Measurements from ENCODE around the gene NPM1.

The NPM1 gene

DNA sequence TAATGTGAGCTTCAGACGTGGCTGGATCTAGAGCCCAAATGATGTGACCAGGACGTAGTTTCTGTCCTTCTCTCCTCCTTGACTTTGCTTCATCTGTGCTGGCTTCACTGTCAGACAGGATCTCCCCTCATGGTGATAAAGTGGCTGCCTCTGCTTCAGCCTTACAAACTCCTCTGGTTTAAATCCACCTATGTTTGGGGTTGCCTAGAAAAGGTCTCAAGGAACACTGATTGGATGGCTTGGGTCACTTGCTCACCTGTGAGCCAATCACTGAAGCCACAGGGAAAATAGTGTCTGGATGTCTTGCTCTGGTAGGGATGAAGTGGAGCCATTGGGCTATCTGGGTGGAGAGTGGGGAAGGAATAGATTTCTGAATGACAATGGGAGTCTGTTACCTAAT lies 67.9 kb downstream of the NPM1 start:
- Mint-ChIP-seq H3K4me1 (ENCODE audit: low read depth) (peaks cover 6% of the 10 kb centered on the region), H3K4me3 (no peak overlapping the region), H3K9me3 (ENCODE audit: low read depth) (no peaks in the 10 kb centered on the region), H3K36me3 (peaks cover 5% of the 10 kb centered on the region), H3K27ac (no peak overlapping the region), H3K27me3 (peaks cover 11% of the 10 kb centered on the region)

DNA sequence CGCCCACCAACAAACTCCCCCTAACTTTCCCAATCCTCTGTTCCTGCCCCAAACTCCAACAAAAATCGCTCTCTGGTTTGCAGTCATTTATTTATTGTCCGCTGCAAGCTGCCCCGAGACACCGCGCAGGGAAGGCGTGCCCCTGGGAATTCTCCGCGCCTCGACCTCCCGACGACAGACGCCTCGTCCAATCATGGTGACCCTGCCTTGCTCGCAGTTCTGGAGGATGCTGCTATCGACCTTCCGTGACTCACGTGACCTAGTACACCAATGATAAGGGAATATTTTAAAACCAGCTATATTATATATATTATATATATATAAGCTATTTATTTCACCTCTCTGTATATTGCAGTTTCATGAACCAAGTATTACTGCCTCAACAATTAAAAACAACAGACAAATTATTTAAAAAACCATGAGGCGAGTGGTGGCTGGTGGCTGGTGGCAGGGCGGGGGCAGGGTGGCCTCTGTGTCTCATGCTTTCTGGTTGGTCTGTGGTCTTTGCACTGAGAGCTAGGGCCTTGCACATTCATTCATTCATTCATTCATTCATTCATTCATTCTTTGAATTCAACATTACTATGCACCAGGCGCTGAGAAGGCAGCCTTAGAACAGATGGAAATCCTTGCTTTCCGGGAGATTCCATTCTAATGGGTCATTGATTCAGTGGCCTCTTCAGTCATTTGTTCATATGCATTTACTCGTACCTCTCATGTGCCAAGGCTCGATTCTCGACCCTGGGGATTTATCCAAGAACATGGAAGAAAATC lies 69.7 kb downstream of the NPM1 start:
- Mint-ChIP-seq H3K4me3 (no peak overlapping the region), H3K27ac (no peak overlapping the region), H3K4me1 (ENCODE audit: low read depth) (no peaks in the 10 kb centered on the region), H3K9me3 (ENCODE audit: low read depth) (no peaks in the 10 kb centered on the region), H3K36me3 (peaks cover 5% of the 10 kb centered on the region), H3K27me3 (peaks cover 8% of the 10 kb centered on the region)

DNA sequence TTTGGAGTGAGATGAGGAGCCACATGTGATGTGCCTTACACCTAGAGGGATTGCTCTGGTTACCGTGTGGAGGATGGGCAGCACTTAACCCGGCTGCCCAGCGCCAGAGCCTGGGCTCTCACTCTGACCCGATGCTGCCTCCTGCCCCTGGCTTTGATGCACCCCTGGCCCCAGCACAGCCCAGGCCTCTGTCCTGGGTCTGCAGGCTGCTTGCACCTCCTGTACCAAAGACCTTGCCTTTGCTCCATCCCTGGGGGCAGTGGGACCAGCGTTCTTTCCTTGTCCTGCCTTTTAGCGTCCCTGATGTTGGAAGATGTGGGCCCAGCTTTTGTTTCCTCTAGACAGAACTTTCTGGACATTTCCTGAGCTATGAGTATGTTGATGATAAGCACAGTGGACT lies 72.2 kb downstream of the NPM1 start:
- Mint-ChIP-seq H3K27ac (no peak overlapping the region), H3K4me3 (no peak overlapping the region), H3K36me3 (no peaks in the 10 kb centered on the region)

More for the DNA sequence above, 72.2 kb downstream of the NPM1 start:
- no peaks in the 10 kb centered on the region for H3K4me1 Mint-ChIP-seq (ENCODE audit: low read depth)
- no peaks in the 10 kb centered on the region for H3K27me3 Mint-ChIP-seq
- no peaks in the 10 kb centered on the region for H3K9me3 Mint-ChIP-seq (ENCODE audit: low read depth)
